AG10803 (cell line): ENCODE results near the gene CXCL9.

Source experiments
- DNase-seq: peaks from one replicate; pipeline ENCODE4 v3.0.0; 2010; ENCODE audit warnings: low read depth
- H3K4me3 ChIP-seq: 2 replicates; pipeline ENCODE4 v1.5.1; 2011; ENCODE audit warnings: mild to moderate bottlenecking, low read length, control low read depth
- CTCF ChIP-seq: conservative IDR thresholded peaks from 2 replicates; pipeline ENCODE4 v1.5.1; 2011; ENCODE audit warnings: mild to moderate bottlenecking, low read length, control low read depth, inconsistent platforms

CXCL9 gene

GRCh38 chr4:76011018-76011670 is 3.8 kb upstream of the CXCL9 start:
- no peak overlapping the region for H3K4me3 ChIP-seq
- no peak for TF ChIP-seq CTCF
- DNase-seq, result no peak

- DNase-seq, result no peak
- no peak overlapping the region for H3K4me3 ChIP-seq
- TF ChIP-seq CTCF, result no peak
Measured at GRCh38 chr4:76010576-76010975, 3.3 kb upstream of the CXCL9 start.

GRCh38 chr4:76009311-76009710 is 2.0 kb upstream of the CXCL9 start:
- TF ChIP-seq CTCF, result no peak
- DNase-seq, result no peak
- H3K4me3 ChIP-seq, result no peak overlapping the region

- H3K4me3 ChIP-seq, result no peak overlapping the region
- TF ChIP-seq CTCF, result no peak
- no peak for DNase-seq
Measured at GRCh38 chr4:76003620-76004019, 3.7 kb downstream of the CXCL9 start.

- no peak for TF ChIP-seq CTCF
- no peak overlapping the region for H3K4me3 ChIP-seq
- DNase-seq, result peak; percentile 2
Measured at GRCh38 chr4:76003035-76003434, 4.3 kb downstream of the CXCL9 start.

GRCh38 chr4:76002176-76002575 is 5.1 kb downstream of the CXCL9 start:
- TF ChIP-seq CTCF, result no peak
- H3K4me3 ChIP-seq, result no peak overlapping the region
- DNase-seq, result peak; percentile 25

- no peak for TF ChIP-seq CTCF
- DNase-seq, result no peak
- H3K4me3 ChIP-seq, result no peak overlapping the region
Measured at GRCh38 chr4:76001700-76002099, 5.6 kb downstream of the CXCL9 start.
